Right cardiac atrium (tissue), 5 donors: ENCODE results near the gene SYT2. TPM values are rescaled to one million over a fixed set of nuclear protein-coding genes. Genes with fewer than 3 reads are reported as not detected.

ENCODE experiments used
- ATAC-seq, 2 donors: fragments of 200-7000 bp; cut with Tn5 transposase; one replicate each; pipeline versions ENCODE4 v1.8.0 to v1.9.1; 2020; ENCODE audit warnings: moderate library complexity in 2 of 2, mild to moderate bottlenecking in 1 of 2
- DNase-seq, 3 donors: peaks; one replicate each; pipeline ENCODE4 v3.0.0-alpha.2; 2020
- H3K27ac ChIP-seq: one replicate; pipeline ENCODE4 v1.5.1; 2013; ENCODE audit warnings: mild to moderate bottlenecking, low read length, control low read depth, moderate library complexity
- H3K27me3 ChIP-seq: one replicate; pipeline ENCODE4 v1.6.1; 2013; ENCODE audit not compliant: control insufficient read depth, insufficient read depth
- H3K4me1 ChIP-seq: one replicate; pipeline ENCODE4 v1.6.1; 2013; ENCODE audit warnings: low read length; ENCODE audit not compliant: control insufficient read depth, insufficient read depth
- H3K4me3 ChIP-seq: one replicate; pipeline ENCODE4 v1.5.1; 2013; ENCODE audit warnings: low read length, control low read depth
- H3K9me3 ChIP-seq: one replicate; pipeline ENCODE4 v1.6.1; 2013; ENCODE audit warnings: low read length; ENCODE audit not compliant: control insufficient read depth
- WGBS: extraction: QIAGEN DNeasy Blood & Tissue Kit; methylation state at CpG from one replicate; pipeline ENCODE4 v1.1.7; 2013; 5-methylcytosine and 5-hydroxymethylcytosine counted together
- intact Hi-C, 4 donors: fragments of 100-400 bp; cut with DNase I; formaldehyde crosslinking; loops; one replicate each; pipeline versions ENCODE4 v1.11.0 to v1.14.0; 2022 to 2023
- polyA plus RNA-seq: library from polyadenylated mRNA; stranded (reverse); fragments of 200-250 nt; gene quantifications from one replicate; pipeline ENCODE4 v1.2.3, GENCODE V29; 2013
- total RNA-seq, 4 donors: library from RNA; stranded (reverse); fragmentation: NEBNext Ultra II Directional; extraction: Animal tissue kit (Norgen Biotek cat#: 25700); gene quantifications; one replicate each; pipeline ENCODE4 v1.2.1, GENCODE V29; 2021
- donor health status: healthy with polysubstance abuse.
- donor health status: DM: no; HTN: yes; CAD: no.
- donor health status: DM: no; HTN: no; CAD: no.
- donor health status: DM: no; HTN: yes; CAD: no; lungs with severe emphysema.
- donor health status: DM: yes; HTN: yes; CAD: no.

The SYT2 gene
- total and polyA plus RNA-seq, 5 donors: 0.02 TPM; not detected in 4

DNA sequence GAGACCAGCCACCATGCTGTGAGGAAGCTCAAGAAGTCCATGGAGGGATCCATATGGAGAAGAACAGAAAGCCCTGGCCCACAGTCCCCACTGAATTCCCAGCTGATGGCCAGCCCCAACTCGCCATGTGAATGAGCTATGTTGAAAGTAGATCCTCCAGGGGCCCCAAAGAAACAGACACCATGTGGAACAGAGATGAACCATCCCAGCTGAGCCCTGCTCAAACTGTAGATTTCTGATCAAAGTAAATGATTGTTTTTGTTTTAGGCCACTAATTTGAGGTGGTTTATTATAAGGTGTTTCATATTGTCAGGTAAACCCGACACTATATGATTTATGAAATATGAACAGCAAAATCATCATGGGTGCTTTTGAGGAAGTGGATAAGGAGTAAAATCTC, 32.8 kb downstream of the SYT2 start:
- no peak overlapping the region for H3K27ac ChIP-seq
- peaks cover 3% of the 10 kb centered on the region for H3K9me3 ChIP-seq
- no peaks in the 10 kb centered on the region for H3K27me3 ChIP-seq
- ATAC-seq: no peak
- DNase-seq: no peak
- intact Hi-C loops: no loop called here
- no peak overlapping the region for H3K4me3 ChIP-seq
- no peaks in the 10 kb centered on the region for H3K4me1 ChIP-seq
- WGBS: 91% methylated on average over 2 of the region's 2 CpGs

DNA sequence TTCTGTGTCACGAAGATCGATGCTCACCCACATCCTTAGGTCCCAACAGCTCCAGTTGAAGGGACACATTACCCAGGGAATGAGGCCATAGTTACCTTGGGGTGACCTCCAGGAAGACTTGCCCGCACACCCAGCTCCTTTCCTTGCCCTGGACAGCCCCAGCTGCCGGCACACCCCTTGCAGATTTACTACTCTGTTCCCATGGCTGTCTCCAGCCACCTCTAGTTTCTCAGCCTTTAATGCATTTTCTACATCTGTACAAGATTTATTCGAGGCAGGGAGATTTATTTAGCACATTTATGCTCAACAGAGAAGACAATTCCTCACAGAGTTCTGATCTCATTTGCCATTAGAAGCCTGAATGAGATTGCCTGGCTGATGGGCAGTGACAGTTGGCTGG, 36.7 kb downstream of the SYT2 start:
- Histone ChIP-seq H3K27me3 (no peaks in the 10 kb centered on the region), H3K4me1 (no peaks in the 10 kb centered on the region), H3K27ac (no peak overlapping the region), H3K9me3 (peaks cover 3% of the 10 kb centered on the region), H3K4me3 (no peak overlapping the region)
- intact Hi-C loops: no loop called here
- ATAC-seq (no peak), DNase-seq (no peak)
- 84% methylated on average over 5 of the region's 5 CpGs for WGBS

DNA sequence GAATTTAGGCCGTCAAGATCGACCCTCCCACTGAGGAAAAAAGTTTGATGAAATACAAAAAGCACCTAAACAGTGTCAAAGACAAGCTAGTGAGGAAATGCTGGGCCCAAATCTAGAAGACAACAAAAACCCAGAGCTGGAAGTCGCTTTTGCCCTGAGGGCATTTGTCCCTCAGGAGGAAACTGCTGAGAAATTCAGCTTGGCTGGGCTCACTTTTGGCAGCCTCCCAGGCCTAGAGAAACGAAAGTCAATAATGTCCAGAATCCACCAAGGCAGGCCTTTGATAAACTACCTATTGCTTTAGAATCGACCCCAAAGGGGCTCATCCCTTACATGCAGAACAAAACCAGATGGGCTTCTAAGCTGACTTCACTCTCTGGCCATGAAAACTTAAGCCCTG, 38.9 kb downstream of the SYT2 start:
- Histone ChIP-seq H3K9me3 (no peaks in the 10 kb centered on the region), H3K4me1 (no peaks in the 10 kb centered on the region), H3K27ac (no peak overlapping the region), H3K4me3 (no peak overlapping the region), H3K27me3 (no peaks in the 10 kb centered on the region)
- intact Hi-C loops: no loop called here
- DNase-seq: no peak
- no peak for ATAC-seq
- 43% methylated on average over 5 of the region's 5 CpGs for WGBS

DNA sequence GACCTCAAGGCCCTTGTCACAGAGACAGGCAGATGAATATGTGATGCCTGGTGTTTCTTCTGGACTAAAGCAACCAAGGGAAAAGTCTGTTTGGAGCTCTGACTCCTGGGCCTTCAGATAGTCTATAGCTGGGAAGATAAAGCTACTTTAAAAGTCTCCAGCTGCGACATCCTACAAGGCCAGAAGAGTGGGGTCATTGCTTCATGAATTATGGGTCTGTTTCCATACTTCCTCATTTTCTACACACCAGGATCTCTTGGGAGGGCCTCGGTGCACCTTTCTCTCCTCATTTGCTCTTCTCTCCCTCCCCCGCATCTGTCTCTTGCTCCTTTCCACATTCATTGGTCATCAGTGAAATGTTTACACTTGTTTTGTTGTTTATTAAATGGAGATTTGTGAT, 44.8 kb downstream of the SYT2 start:
- DNase-seq (no peak), ATAC-seq (no peak)
- Histone ChIP-seq H3K27me3 (no peaks in the 10 kb centered on the region), H3K4me1 (no peaks in the 10 kb centered on the region), H3K27ac (no peak overlapping the region), H3K9me3 (no peaks in the 10 kb centered on the region), H3K4me3 (no peak overlapping the region)
- intact Hi-C loops: no loop called here
- 73% methylated on average over 3 of the region's 3 CpGs for WGBS

DNA sequence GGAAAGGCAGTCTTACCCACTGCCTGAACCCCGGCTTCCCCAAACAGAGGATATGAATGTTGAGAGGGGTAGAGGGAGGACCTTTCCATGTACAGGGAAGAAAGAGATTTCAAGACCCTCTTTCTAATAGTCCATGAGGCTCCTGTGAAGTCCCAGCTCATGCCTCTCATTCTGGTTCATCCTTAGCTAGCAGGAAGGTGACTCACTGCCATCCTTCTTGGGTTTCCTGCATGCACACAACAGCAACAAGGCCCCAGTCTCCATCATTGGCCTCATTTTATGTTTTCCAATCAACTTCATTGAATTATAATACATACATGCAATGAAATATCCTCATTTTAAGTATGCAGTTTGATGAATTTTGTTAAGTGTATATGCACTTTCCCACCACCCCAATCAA, 46.2 kb downstream of the SYT2 start:
- ATAC-seq: no peak
- Histone ChIP-seq H3K4me1 (no peaks in the 10 kb centered on the region), H3K27ac (no peak overlapping the region), H3K27me3 (no peaks in the 10 kb centered on the region), H3K9me3 (no peaks in the 10 kb centered on the region), H3K4me3 (no peak overlapping the region)
- DNase-seq: no peak
- intact Hi-C loops: no loop called here
- WGBS: 37% methylated on average over 1 of the region's 1 CpG

DNA sequence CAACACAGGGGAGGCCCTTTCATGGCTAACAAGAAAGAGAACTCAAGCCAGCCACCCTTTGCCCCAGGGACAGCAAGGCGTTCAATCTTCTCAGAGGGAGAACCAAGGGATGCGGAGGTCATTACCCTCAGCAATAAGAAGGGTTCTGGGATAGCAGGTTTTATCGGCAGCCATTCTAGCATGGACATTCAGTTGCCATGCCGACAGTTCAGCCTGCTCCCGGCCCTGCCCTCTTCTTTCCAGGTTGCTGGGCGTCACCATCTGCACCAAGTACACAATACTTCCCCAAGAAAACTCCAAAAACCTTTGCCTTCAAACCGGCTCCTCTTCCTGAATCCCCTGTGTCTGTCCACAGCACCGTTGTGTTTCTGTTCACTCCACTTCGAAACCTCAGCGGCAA, 47.1 kb downstream of the SYT2 start:
- no peaks in the 10 kb centered on the region for H3K27me3 ChIP-seq
- no peaks in the 10 kb centered on the region for H3K9me3 ChIP-seq
- no peak overlapping the region for H3K4me3 ChIP-seq
- no peaks in the 10 kb centered on the region for H3K4me1 ChIP-seq
- WGBS: 74% methylated on average over 10 of the region's 10 CpGs
- intact Hi-C loops: no loop called here
- H3K27ac ChIP-seq: no peak overlapping the region
- DNase-seq (no peak), ATAC-seq (no peak)

DNA sequence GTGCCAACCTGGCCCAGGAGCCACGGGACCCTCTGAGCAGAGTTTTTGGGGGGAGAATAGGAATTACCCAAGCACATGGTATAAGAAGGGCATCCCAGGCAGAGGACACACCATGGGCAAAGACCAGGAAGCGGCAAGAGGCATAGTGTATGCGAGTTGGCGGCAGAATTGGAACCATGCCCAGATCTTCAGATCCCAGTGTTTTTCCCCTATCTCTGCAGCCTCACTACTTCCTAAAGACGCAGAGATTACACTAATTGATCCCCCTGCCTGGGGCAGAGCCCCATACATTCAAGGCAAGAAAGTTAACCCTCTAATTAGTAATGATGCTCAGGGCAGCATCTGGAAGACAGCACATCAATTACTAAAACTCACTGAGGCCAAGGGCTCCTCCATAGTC, 48.2 kb downstream of the SYT2 start:
- intact Hi-C loops: no loop called here
- Histone ChIP-seq H3K4me3 (no peak overlapping the region), H3K27me3 (no peaks in the 10 kb centered on the region), H3K27ac (no peak overlapping the region), H3K4me1 (no peaks in the 10 kb centered on the region), H3K9me3 (no peaks in the 10 kb centered on the region)
- ATAC-seq (no peak), DNase-seq (no peak)
- WGBS: 30% methylated on average over 5 of the region's 5 CpGs

DNA sequence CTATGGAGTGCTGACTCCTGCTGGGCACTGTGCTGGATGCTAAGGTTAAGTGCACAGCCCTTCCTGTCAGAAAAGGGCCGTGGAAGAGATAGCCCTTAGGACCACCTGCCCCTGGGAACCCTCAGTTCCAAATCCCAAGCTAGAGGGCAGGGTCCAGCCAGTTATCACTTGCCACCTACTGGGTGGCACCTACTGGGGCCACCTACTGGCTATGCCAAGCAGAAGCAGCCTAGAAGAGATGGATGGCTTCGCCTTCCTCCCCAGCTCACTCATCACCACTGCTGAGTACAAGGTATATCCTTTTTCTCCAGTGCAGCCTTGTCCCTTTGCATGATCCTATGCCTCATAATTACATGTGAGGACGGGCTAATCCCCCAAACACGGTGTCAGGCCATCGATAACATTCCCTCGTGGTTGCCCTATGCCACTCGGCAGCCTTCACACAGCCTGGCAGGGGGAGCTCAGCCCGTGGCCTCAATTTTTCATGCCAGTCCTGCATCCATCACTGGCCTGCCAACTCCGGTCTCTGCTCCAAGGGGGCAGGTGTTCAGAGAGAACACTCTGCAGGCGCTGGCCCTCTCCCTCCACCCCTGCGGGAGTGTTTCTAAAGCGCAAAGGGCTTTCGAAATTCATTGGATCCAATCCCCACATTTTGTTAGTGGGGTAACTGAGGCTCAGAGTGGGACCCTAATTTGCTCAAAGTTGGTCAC, 49.0 kb downstream of the SYT2 start:
- DNase-seq: no peak
- ATAC-seq: no peak
- WGBS: 77% methylated on average over 13 of the region's 13 CpGs
- Histone ChIP-seq H3K4me3 (no peak overlapping the region), H3K9me3 (no peaks in the 10 kb centered on the region), H3K4me1 (no peaks in the 10 kb centered on the region), H3K27ac (no peak overlapping the region), H3K27me3 (no peaks in the 10 kb centered on the region)
- intact Hi-C loops: no loop called here

DNA sequence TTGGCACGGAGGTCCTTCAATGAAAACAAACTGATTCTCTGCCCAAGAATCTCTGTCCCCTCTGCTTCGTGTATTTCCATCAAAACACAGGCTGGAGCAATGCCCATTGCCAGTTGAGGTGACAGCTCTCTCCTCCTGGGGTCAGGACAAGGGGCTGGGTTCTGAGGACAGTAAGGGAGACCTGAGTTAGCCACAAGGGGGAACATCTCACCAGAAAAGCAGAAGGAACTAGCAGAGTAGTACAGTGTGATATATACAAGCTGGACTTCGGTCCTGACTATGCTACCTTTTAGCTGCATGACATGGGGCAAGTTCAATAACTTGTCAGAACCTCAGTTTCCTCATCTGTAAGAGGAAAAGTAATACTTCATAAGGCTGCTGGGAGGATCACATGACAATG, 50.3 kb downstream of the SYT2 start:
- ATAC-seq: no peak
- Histone ChIP-seq H3K4me1 (no peaks in the 10 kb centered on the region), H3K27me3 (no peaks in the 10 kb centered on the region), H3K9me3 (no peaks in the 10 kb centered on the region), H3K4me3 (no peak overlapping the region), H3K27ac (no peak overlapping the region)
- WGBS: 66% methylated on average over 3 of the region's 3 CpGs
- DNase-seq: no peak
- intact Hi-C loops: no loop called here

DNA sequence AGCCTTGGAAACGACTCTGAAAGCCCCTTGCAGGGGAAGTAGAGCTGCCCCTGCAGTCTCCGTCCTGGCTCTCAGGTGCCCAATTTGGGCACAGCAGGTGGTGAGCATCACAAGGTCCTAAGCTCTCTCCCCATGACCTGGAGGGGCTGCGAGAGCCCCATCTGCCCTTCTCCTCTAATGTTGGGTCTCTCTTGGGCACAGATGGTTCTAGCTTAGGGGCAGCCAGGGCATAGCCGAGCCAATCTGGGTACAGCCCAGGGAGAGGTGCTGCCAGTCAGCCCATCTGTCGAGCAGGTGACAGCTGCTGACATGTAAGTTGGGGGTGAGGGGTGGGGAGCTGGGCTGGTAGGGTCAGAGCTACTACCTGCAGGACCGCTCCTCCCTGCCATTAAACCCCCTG, 50.7 kb downstream of the SYT2 start:
- no peak for ATAC-seq
- intact Hi-C loops: no loop called here
- Histone ChIP-seq H3K27ac (no peak overlapping the region), H3K27me3 (no peaks in the 10 kb centered on the region), H3K4me1 (no peaks in the 10 kb centered on the region), H3K4me3 (no peak overlapping the region), H3K9me3 (no peaks in the 10 kb centered on the region)
- WGBS: 55% methylated on average over 6 of the region's 6 CpGs
- no peak for DNase-seq

DNA sequence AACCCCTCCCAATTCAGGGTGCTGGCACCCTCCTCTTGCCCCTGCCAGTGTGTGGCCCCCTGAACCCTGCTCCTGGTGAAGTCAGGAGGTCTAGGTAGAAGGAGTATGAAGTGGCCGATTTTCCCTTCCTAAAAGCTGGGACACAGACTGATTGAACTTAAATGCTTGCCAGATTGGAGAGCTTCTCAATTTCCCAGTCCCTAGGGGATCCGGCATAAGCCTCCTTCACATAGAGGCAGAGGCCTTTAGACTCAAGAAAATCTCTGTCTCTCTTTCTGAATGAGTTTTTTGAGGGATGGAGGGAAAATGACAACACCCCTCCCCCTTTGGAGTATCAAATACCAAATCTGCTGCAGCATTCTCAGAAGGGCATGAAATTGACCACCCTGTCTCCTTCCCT, 51.5 kb downstream of the SYT2 start:
- Histone ChIP-seq H3K4me1 (no peaks in the 10 kb centered on the region), H3K4me3 (no peak overlapping the region), H3K9me3 (no peaks in the 10 kb centered on the region), H3K27me3 (no peaks in the 10 kb centered on the region), H3K27ac (no peak overlapping the region)
- DNase-seq (no peak), ATAC-seq (no peak)
- intact Hi-C loops: no loop called here
- 51% methylated on average over 2 of the region's 2 CpGs for WGBS

DNA sequence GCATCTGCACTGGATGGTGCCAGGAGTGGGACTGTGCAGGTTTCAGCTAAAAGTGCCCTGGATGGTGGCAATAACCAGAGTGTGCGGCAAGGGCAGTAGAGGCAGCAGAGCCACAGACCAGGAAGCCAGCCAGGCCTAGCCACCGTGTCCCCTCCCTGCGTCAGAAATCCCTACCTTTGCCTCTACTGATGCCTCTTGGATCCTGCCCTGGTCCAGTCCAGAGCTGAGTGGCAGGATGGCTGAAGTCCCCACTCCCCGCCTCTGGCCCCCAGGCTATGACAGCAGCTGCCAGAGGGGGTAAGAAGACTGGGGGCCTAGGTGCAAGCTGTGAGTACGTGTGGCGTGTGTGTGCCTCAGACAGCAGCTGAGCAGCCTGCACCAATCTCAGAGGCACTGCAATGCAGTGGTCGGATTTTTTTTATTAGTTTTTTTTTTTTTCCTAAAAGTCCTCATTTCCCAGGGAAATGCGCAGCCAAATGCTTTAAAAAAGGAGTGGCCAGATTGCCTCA, 51.9 kb downstream of the SYT2 start:
- Histone ChIP-seq H3K27me3 (no peaks in the 10 kb centered on the region), H3K4me3 (no peak overlapping the region), H3K27ac (no peak overlapping the region), H3K9me3 (no peaks in the 10 kb centered on the region), H3K4me1 (no peaks in the 10 kb centered on the region)
- ATAC-seq (no peak), DNase-seq (no peak)
- 74% methylated on average over 8 of the region's 8 CpGs for WGBS
- intact Hi-C loops: no loop called here
